Mucosa of gallbladder (tissue), 1 donor: ENCODE data around the gene ARHGAP29. TPM values are rescaled to one million over a fixed set of nuclear protein-coding genes. Genes with fewer than 3 reads are reported as not detected.

Experiments
- DNase-seq: peaks from one replicate; pipeline ENCODE4 v3.0.0-alpha.2; 2020; ENCODE audit warnings: low spot score
- total RNA-seq: library from RNA; stranded (reverse); gene quantifications from one replicate; pipeline ENCODE4 v1.2.1, GENCODE V29; 2021
- donor health status: DM: no; HTN: no; CAD: no.

The ARHGAP29 gene
- total RNA-seq, 1 donor from 2014 or later, result 19.2 TPM

DNA sequence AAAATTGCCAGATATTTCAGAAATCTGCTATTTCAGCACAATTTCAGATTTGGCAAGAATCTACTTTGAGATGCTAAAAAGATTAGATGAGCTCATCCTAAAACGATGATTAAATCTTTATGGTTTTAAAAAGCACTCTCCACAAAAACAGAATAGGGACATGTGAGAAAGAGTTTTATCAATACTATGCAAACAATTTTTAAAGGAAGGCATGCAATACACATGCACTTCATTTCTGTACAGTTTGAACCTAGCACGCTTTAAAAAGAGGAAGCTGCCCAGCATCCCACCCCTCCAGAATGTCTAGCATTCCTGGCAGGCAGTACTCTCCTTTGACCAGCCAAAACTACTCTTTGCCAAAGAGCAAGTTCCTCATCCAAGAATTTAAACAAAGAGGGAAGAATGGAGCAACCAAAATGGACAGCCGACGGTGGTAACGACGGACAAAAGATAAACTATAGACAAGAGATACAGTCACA, 1.3 kb downstream of the ARHGAP29 start:
- DNase-seq, result no peak

DNA sequence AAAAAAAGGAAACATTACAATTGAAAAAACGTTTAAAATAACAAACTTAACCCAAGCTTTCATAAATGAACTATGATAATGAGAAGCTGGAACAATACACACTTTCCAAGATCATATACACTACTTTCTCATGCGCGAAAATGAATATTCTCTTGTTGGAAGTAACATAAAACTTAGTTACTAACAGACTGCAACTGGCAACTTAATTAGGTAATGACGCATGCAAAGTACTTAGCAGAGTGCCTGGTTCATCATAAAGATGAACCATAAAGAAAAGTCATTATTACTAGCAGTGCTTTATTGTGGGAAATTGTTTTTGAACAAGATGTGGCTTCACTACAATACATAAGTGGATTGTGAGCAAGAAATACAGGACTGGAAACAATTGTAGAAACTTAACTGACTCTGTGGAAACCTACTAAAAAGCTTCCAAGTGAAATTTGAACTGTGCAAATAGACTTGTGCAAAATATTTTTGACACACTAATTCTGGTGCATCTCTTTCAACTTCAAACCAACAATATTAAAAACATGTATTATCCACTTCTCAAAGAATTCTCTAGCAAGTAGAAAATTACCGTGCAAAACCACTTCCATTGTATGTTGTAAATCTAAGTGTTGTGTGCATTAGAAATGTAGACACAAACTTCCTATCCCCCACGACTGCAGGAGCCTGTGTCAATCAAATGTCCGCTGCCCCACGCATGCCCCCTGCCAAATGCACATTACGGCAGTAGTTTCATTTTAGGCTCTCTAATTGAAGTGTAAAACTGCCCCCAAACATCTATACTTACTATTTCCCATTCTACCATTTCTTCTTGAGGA, 2.0 kb downstream of the ARHGAP29 start:
- no peak for DNase-seq

DNA sequence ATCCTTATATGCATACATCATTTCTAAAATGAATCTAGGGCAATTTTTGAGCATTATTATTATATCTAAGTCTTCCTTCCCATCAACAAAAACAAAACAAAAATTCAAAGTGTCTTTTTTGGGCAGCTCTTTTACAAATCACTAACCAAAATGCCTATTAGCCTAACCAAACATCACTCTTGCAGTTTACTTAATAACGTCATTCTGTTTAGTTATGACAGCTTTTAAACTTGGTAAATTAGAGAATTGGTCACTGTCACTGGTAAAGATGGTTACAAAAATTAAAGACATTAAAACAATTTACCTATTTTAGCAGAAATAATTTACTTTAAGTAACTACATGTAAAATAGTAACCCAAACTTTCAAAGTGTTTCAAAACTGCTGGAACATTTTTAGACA, 2.8 kb downstream of the ARHGAP29 start:
- no peak for DNase-seq

DNA sequence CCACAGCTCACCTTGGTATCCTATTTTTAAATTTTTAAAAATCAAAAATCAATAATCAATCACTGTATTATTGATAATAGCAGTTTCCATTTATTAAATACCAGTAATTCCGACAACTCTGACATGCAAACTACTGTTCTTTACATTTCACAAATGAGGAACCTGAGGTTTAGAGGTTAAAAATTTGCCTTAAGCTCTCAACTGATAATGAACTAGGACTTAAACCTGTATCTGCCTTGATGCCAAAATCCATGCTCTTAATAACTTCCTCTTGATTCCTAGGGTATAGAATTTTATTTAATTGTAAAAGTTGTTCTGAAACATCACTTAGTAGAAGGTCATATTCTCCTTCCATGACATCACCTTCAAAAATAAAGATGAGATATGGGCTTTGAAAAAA, 5.6 kb downstream of the ARHGAP29 start:
- no peak for DNase-seq

DNA sequence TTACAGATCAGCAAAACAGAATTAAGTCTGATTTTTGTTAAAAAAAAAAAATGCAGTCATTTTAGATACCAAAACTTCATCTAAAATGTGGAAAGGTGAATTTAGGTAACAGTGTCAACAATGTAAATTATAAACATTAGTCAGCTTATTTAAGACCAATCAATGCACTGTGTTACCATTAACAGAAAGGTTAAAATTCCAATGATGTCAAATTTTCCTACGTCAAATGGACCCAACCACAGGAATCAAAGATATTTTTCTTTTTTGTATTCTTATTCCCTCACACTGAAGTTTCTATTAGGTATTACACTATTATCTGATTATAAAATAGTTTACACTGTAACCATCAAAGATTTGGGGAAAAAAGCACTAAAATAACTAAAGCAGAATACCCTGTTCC, 6.5 kb downstream of the ARHGAP29 start:
- no peak for DNase-seq

DNA sequence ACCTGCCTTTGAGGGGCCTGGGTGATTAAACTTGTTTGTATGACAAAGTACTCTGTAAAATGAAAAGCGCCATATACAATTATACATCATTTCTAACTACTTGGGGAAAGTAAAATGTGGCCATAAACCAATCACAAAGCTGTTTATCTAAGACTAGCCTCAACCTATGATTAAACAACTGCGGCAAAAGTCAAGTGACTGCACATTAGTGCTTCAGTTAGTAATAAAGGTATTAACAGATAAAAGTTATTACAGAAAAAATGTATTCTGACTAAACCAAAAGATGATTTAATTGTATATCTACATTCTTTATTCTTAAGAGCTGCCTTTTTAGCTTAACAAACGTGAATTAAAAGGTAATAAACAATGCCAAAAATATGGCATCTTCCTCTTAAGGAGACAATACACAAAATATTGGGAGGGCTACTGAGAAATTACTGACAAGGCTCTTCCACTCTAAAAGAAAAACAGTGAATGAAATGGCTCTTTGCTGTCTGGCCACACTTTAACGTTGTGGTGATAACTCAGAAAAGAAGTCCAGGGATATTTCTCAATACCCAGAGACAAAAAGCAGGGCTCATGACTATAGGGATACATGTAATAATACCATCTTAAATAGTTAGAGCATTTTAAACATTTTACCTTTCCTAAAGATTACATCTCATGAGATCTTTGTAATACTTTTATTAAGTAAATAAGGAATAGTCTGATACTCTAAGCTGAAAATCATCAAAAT, 8.6 kb downstream of the ARHGAP29 start:
- no peak for DNase-seq

DNA sequence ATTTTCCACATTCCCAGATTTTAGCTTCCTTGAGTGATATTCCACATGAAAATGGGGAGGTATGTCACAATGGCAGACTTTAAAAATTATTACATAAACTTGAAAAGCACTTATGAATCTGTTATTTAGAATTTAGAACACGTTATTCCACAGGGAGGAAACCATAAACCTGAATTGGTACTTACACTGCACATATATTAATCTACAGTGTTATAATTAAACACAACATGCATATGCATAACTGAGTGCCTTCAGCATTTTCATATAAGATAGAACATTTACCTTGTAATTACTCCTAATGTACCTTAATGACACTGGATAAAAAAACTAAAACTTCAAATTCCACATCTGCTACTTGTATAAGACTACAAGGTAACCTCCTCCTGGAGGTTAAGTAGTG, 9.8 kb downstream of the ARHGAP29 start:
- DNase-seq, result no peak

DNA sequence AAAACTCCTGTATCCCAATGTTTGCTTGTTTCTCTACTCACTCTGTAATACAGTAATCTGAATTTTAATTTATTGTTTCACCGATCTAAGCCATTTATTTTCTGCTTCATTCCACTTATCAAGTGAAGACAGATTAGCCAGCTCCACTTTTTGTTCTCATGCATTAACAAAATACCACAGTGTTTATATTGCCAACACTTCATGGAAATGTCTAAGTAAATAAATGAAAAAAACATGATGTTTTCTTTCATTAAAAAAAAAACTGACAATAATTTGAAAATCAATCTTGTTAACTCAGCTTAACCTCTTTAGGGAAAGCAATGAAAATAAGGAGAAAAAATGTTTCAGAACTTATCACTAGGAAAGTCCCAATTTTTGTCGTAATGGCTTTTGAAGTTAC, 11.5 kb downstream of the ARHGAP29 start:
- no peak for DNase-seq

DNA sequence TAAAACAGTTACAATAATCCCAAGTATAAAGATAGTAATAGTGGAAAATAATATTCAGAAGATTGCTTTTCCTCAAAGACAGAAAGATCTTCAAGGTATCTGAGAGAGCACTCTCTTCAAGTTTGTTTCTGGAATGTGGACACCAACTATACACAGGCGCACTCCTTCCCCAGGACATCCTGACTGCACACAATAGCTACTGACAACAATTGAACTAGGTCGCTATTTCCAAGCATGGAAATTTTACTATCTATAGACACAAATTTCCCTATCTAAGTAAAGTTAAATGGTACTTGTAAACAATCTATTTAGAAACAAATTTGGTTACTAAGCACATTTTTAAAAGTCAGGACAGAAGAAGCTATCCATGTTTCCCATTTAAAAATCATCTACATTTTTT, 19.1 kb downstream of the ARHGAP29 start:
- DNase-seq, result no peak

DNA sequence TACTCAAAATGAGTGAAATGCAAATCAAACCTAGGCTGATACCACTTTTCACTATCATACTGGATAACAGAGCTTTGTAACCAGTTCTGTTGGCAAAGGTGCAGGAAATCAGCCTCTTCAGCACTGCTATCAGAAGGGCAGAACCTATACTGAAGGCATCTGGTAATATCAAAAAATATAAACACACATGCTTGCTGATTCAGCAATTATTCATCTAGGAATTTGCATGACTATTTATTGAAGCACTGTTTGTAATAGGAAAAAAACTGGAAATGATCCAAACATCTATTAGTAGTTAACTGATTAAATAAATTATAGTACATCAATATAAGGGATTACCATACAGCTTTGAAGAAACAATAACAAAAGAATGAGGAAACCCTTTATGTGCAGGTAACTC, 21.4 kb downstream of the ARHGAP29 start:
- no peak for DNase-seq

DNA sequence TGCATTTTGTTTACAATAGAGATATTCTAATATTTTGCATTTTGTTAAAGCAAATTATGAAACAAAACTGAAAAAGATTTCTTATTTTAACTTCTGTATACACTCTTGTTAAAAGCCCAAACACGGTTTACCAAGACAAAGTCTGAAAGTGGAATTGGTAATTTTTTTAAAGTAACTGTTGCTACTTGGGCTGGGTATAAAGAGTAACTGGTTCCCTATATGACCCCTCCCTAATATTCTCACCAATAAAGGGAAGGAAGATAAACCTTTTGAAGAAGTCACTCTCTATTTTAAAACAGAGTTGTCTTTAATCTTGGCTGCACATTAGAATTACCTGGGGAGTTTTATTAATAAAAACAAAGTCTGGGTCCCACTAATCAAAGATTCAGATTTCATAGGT, 27.4 kb downstream of the ARHGAP29 start:
- DNase-seq, result no peak

DNA sequence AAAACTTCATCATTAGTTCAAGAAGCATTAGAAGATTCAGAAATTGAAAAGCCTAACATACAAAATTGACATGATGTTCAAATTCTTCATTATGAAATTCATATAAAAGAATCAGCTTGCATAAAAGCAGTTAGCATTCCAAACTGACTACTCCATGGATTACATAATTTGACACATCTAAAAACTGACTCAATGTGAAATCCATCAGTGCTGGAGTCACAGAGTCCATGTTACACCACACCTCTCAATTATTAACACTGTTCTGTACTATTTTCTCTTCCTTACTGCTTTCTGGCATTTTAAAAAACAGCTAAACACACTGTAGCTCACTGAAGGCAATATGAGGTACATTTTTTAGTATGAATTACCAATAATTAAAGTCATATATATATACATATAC, 28.0 kb downstream of the ARHGAP29 start:
- DNase-seq, result no peak

DNA sequence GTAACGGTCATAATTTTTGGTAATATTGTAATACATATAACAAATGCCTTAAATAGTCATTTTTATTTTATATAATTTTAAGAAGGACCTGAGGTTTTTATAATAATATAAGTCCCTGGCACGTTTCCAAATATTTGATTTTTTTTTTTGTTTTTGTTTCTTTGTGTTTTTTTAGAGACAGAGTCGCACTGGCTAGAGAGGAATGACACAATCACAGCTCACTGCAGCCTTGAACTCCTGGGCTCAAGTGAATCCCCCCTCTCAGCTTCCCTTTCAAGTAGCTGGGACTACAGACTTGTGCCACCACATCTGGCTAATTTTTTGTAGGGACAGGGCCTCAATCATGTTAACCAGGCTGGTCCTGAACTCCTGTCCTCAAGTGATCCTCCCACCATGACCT, 29.7 kb downstream of the ARHGAP29 start:
- no peak for DNase-seq

DNA sequence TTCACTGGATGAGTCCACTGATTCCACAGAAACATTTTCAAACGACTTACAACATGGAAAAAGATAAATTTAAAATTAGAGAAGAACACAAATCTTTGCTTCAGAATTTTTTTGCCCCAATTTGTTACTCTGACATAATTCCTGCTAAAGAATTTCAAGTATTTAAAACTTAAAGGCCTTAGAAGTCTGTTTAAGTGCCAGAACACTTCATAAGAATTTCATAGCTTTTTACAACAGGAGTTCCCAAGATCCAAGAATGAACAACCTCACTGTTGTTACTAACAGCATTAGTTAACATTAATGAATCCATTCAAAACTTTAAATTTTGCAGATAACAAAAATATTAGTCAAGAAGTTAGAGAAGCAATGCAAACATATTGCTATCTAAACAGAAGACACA, 31.7 kb downstream of the ARHGAP29 start:
- DNase-seq, result no peak

DNA sequence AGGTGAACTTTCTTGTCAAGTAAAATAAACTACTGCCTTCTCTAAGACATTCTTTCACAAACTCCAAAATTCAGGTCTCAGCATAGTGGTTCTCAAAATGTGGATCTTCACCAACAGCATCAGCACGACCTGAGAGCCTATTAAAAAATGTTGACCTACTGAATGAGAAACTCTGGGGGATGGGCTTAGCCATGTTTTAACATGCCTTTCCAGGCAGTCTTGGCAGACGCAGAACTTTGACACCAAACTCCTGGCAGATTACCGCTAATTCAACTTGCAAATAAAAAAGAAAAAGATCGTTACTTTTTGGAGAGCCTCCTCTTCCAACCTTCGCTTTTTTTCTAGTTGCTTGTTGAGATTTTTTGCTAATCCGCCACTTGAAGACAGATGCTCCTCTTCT, 35.1 kb downstream of the ARHGAP29 start:
- no peak for DNase-seq

DNA sequence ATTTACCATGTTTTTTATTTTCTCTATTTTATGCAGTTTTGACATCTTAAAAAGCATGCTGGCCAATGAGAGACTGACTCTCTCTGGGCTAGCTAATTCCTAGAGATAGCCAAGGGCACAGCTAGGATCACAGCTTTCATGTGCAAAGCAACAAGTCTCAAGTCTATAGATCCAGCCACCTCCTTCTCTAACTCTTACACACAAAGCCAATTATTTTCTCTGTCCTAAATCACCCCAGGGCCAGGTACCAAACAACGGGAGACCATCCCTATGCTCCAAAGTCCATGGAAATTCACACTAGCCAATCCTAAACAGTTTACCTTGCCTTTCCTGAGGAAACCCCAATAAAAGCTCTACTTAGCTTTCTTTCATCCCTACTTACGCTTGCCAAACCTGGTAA, 38.0 kb downstream of the ARHGAP29 start:
- DNase-seq, result no peak

DNA sequence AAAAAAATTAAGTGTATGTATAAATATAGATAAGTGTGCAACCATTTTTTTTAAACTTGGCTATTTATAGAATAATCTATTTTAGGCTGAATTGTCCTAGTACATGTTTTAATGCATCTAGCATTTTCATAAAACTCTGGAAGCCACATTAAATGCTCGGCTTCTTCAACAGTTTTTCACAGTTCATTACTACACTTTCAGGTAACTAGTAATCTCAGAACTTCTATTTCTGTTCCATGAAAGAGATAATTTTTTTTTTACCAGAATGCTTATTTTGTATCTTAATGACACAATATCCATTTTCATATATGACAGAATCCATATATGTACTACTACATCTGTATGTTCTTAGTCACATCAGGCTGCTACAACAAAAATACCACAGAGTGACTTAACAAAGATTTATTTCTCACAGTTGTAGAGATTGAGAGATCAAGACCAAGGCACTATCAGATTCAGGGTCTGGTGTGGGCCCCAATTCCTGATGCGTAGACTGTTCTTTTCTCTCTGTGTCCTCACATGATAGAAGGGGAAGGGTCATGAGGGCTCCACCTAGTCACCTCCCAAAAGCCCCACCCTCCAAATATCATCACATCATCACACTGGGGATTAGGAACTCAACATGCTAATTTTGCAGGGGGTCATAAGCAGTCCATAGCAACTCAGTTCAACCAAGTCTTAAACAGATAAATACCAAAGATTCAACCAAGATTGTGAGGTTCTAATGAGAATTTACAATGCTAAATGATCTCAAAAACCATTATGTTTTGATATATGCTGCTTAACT, 43.1 kb downstream of the ARHGAP29 start:
- no peak for DNase-seq

DNA sequence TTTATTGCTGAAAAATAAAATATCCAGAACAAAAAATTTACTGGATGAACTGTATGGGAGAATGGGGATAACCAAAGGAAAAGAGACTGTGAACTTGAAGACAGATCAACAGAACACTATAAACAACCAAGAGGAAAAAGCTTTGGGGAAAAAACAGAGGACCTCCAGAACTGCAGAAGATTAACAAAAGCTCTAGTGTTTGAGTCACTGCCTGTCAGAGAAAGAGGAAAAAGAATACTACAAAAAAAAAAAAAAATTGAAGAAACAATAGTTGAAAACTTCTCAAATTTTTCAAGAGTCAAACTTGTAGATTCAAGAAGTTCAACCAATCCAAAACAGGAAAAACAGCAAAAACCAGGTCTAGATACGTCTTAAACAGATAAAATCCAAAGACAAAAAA, 44.3 kb downstream of the ARHGAP29 start:
- no peak for DNase-seq

DNA sequence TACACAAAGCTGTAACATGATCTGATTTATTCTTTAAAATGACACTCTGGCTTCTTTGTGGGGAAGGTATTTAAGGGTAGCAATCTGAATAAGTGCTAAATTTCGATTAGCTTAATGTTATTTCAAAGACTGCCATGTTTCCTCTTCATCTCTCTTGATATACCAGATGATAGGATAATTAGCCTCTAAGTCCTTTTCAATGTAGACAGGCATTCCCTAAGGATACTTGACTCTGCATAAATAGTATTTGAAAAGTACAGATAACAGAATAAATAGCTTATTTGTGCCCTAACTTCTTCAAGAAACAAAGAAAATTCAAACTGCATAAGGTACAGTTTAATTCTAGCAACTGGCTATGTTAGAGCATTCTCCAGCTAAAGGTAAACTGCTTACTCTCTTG, 46.2 kb downstream of the ARHGAP29 start:
- no peak for DNase-seq

DNA sequence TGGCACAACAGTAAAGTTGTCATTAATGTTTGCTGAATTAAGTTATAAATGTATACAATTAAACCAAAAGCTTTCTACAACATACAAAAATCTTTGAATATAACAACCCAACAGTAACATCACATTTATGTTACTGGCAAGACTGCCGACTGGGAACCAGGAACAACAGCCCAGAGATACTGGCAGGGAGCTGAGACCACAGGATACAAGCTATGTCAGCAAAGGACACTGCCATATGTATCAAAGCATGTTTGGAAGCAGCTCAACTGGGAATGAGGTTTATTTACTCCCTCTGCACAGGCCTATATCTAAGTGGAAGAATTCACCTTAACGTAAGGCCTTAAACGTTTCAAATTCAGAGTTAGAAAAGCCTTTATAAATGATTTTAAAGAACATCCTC, 50.4 kb downstream of the ARHGAP29 start:
- DNase-seq, result no peak

DNA sequence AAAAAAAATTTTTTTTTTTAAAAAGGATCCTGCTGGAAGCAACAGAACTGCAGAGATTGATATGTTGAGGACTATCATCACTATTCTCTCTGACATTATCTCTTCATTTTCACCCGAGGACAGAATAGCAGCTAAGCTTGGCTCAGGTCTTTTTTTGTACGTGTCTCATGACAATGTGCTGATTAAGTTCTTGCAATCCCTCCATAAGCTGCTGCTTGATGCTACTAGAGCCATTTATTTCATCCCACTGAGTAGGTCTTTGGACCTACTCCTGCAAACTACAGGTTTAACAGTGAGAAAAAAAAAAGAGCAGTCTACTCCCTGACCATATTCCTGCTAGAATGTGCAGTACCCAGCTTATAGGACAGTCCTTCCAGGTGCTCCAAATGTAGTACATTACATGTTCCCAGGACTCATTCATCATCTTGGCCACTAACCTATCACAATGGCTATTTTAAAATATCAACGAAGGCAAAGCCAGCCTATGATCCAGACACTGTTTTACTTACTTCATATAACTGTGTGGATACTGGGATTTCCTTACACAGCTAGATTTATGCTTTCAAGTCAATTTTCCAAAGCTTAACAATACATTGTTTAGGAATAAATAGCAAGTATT, 54.1 kb downstream of the ARHGAP29 start:
- no peak for DNase-seq

DNA sequence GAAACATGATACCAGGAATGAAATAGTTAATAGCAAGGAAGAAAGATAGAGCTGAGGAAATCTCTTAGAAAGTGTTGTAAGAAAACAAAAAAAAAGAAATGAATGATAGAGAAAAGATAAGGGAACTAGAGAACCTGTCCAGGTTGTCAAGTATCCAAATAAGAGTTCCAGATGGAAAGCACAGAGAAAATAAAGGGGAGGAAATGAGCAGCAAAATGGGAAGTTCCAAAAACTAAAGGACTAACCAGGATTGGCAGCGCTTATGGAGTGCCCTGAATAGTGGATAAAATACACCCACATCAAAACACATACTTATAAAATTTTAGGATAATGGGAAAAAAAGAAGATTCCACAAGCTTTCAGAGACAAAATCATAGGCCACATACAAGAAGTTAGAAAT, 55.2 kb downstream of the ARHGAP29 start:
- no peak for DNase-seq
